Neuronal stem cell (in vitro differentiated cells): ENCODE results near the gene MACROD2.

Experiments
- DNase-seq: peaks from one replicate; pipeline ENCODE4 v3.0.0-alpha.2; 2013; ENCODE audit warnings: low spot score
- H2AFZ ChIP-seq: one replicate; pipeline ENCODE4 v1.6.1; 2013; ENCODE audit warnings: mild to moderate bottlenecking, low read length, inconsistent platforms
- H2AK5ac ChIP-seq: 2 replicates; pipeline ENCODE4 v1.6.1; 2013; ENCODE audit warnings: low read depth, mild to moderate bottlenecking, inconsistent platforms, low read length, moderate library complexity, mixed read lengths
- H2BK120ac ChIP-seq: 2 replicates; pipeline ENCODE4 v1.6.1; 2013; ENCODE audit warnings: low read depth, mild to moderate bottlenecking, inconsistent platforms, low read length, moderate library complexity, mixed read lengths
- H2BK12ac ChIP-seq: one replicate; pipeline ENCODE4 v1.6.1; 2013; ENCODE audit warnings: low read length, inconsistent platforms
- H2BK15ac ChIP-seq: 2 replicates; pipeline ENCODE4 v1.6.1; 2013; ENCODE audit warnings: mild to moderate bottlenecking, low read length, inconsistent platforms, mixed read lengths
- H2BK5ac ChIP-seq: one replicate; pipeline ENCODE4 v1.6.1; 2013; ENCODE audit warnings: inconsistent platforms, mild to moderate bottlenecking, low read length, moderate library complexity
- H3K14ac ChIP-seq: one replicate; pipeline ENCODE4 v1.6.1; 2013; ENCODE audit warnings: low read length, inconsistent platforms
- H3K18ac ChIP-seq: 2 replicates; pipeline ENCODE4 v1.6.1; 2013; ENCODE audit warnings: low read length, inconsistent platforms
- H3K23ac ChIP-seq: 2 replicates; pipeline ENCODE4 v1.6.1; 2013; ENCODE audit warnings: low read depth, mild to moderate bottlenecking, mixed read lengths, low read length, inconsistent platforms; ENCODE audit not compliant: poor library complexity
- H3K27ac ChIP-seq: replicated peaks from 3 replicates; pipeline ENCODE4 v1.5.1; 2013; ENCODE audit warnings: low read length, inconsistent platforms
- H3K27me3 ChIP-seq, 3 experiments: 2 replicates each; pipeline ENCODE4 v1.6.1; 2013; ENCODE audit warnings: low read length in 3 of 3, mild to moderate bottlenecking in 2 of 3, inconsistent platforms in 1 of 3, low read depth in 1 of 3, mixed read lengths in 1 of 3, moderate library complexity in 1 of 3; ENCODE audit not compliant: control insufficient read depth in 3 of 3, insufficient read depth in 3 of 3
- H3K36me3 ChIP-seq, 2 donors: replicated peaks in 1 of 2; 2 replicates each; pipeline ENCODE4 v1.6.1; 2013; ENCODE audit warnings: low read length in 2 of 2; ENCODE audit not compliant: control insufficient read depth in 2 of 2, insufficient read depth in 2 of 2
- H3K4ac ChIP-seq: 2 replicates; pipeline ENCODE4 v1.6.1; 2013; ENCODE audit warnings: inconsistent platforms, mild to moderate bottlenecking, low read length, moderate library complexity
- H3K4me1 ChIP-seq, 2 donors: 1 replicate in 1 of 2; 2 replicates in 1 of 2; pipeline ENCODE4 v1.6.1; 2013; ENCODE audit warnings: low read length in 2 of 2, low read depth in 1 of 2; ENCODE audit not compliant: control insufficient read depth in 2 of 2, insufficient read depth in 1 of 2
- H3K4me2 ChIP-seq: one replicate; pipeline ENCODE4 v1.6.1; 2013; ENCODE audit warnings: mild to moderate bottlenecking, low read length, inconsistent platforms; ENCODE audit not compliant: insufficient read depth, poor library complexity, severe bottlenecking
- H3K4me3 ChIP-seq, 2 donors: 2 replicates each; pipeline ENCODE4 v1.5.1; 2013; ENCODE audit warnings: low read length in 2 of 2, mild to moderate bottlenecking in 2 of 2, inconsistent platforms in 1 of 2, moderate library complexity in 1 of 2
- H3K79me1 ChIP-seq: one replicate; pipeline ENCODE4 v1.6.1; 2013; ENCODE audit warnings: low read depth, mild to moderate bottlenecking, inconsistent platforms, low read length, moderate library complexity
- H3K9ac ChIP-seq: one replicate; pipeline ENCODE4 v1.6.1; 2013; ENCODE audit warnings: mild to moderate bottlenecking, low read depth, low read length, inconsistent platforms; ENCODE audit not compliant: poor library complexity
- H3K9me3 ChIP-seq, 2 donors: replicated peaks in 1 of 2; 2 replicates each; pipeline versions ENCODE3 to v1.6.1; 2013; ENCODE audit warnings: low read length in 2 of 2, mild to moderate bottlenecking in 2 of 2, inconsistent platforms in 1 of 2, low read depth in 1 of 2, mixed read lengths in 1 of 2, moderate library complexity in 1 of 2; ENCODE audit not compliant: control insufficient read depth in 2 of 2, insufficient read depth in 1 of 2
- H4K8ac ChIP-seq: one replicate; pipeline ENCODE4 v1.6.1; 2013; ENCODE audit warnings: low read depth, mild to moderate bottlenecking, inconsistent platforms, low read length, moderate library complexity
- H4K91ac ChIP-seq: one replicate; pipeline ENCODE4 v1.6.1; 2013; ENCODE audit warnings: low read length, low read depth, mild to moderate bottlenecking, inconsistent platforms; ENCODE audit not compliant: poor library complexity
- WGBS, 2 donors: extraction: QIAGEN DNeasy Blood & Tissue Kit; methylation state at CpG; one replicate each; pipeline ENCODE4 v1.1.7; 2013; ENCODE audit warnings: missing lambda C conversion rate in 2 of 2, mixed read lengths in 1 of 2; ENCODE audit not compliant: insufficient read length in 2 of 2, insufficient replicate concordance in 1 of 2; ENCODE audit errors: extremely low coverage in 2 of 2; 5-methylcytosine and 5-hydroxymethylcytosine counted together

MACROD2 gene

DNA sequence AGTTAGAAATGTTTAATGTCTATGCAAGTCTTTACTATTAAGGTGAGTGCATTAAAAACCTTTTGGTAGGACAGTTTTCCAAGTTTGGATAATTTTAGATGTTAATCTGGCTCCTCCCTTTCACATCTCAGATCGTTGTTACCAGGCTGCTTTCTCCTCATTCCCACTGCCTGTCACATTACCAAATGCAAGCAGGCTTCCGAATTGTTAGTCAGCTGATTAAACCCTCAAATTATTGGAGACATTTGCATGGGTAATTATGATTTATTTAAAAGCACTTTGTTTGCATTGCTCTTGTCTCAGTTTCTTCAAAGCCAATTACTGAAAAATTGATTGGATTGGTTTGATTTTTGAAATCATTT is 1761.4 kb downstream of the MACROD2 start:
- H3K4me1 ChIP-seq, result peaks cover 2 to 5% of the 10 kb centered on the region in 2 donors
- H3K18ac ChIP-seq, result no peak overlapping the region
- no peak overlapping the region for H3K4ac ChIP-seq
- no peak overlapping the region for H3K4me2 ChIP-seq
- DNase-seq, result no peak
- H2BK15ac ChIP-seq, result no peak overlapping the region
- no peak overlapping the region for H2BK12ac ChIP-seq
- no peaks in the 10 kb centered on the region for H3K9me3 ChIP-seq
- no peak overlapping the region for H4K91ac ChIP-seq
- no peak overlapping the region for H2AFZ ChIP-seq
- no peak overlapping the region for H2BK120ac ChIP-seq
- no peak overlapping the region for H3K14ac ChIP-seq
- no peak overlapping the region for H3K4me3 ChIP-seq
- H4K8ac ChIP-seq, result no peak overlapping the region
- H3K36me3 ChIP-seq, result no peaks in the 10 kb centered on the region
- no peaks in the 10 kb centered on the region for H3K79me1 ChIP-seq
- no peak overlapping the region for H3K27ac ChIP-seq
- no peak overlapping the region for H3K23ac ChIP-seq
- no CpG with 5 or more reads among the region's 2 CpGs for WGBS, 2 donors
- H3K27me3 ChIP-seq, result no peaks in the 10 kb centered on the region
- H2AK5ac ChIP-seq, result no peak overlapping the region
- no peak overlapping the region for H3K9ac ChIP-seq
- H2BK5ac ChIP-seq, result no peak overlapping the region

DNA sequence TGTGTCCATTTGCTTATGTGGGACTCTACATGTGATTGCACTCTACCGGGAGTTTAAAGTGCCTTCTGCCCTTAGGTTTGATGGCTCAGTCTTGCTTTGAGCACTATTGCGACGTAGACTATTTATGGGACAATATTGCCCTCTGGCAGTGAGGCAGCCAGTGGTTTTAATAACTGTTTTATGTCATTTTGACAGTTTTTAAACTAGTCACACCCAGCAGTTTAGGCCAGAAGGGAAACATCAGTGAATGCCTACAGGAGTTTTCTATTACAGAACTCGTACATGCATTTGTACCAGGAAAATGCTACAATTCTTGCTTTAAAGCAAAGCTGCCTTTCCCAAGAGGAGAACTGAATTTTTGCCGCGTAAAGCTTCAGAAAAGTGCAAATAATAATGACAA is 1764.3 kb downstream of the MACROD2 start:
- no peak overlapping the region for H3K23ac ChIP-seq
- H3K27me3 ChIP-seq, result no peaks in the 10 kb centered on the region
- H3K27ac ChIP-seq, result no peak overlapping the region
- H3K9me3 ChIP-seq, result no peaks in the 10 kb centered on the region
- no peaks in the 10 kb centered on the region for H3K36me3 ChIP-seq
- H2BK12ac ChIP-seq, result no peak overlapping the region
- H2BK15ac ChIP-seq, result no peak overlapping the region
- H3K4ac ChIP-seq, result no peak overlapping the region
- no peak overlapping the region for H3K4me2 ChIP-seq
- WGBS, 2 donors, result no CpG with 5 or more reads among the region's 6 CpGs
- DNase-seq, result no peak
- peak overlapping the region; percentile 20 for H2AFZ ChIP-seq
- no peak overlapping the region for H3K14ac ChIP-seq
- H4K8ac ChIP-seq, result no peak overlapping the region
- no peak overlapping the region for H2BK120ac ChIP-seq
- no peak overlapping the region for H2BK5ac ChIP-seq
- peak overlapping the region; percentile 18 for H3K18ac ChIP-seq
- H3K79me1 ChIP-seq, result no peaks in the 10 kb centered on the region
- H4K91ac ChIP-seq, result no peak overlapping the region
- H3K4me3 ChIP-seq, result no peak overlapping the region
- H2AK5ac ChIP-seq, result no peak overlapping the region
- H3K4me1 ChIP-seq, result peaks cover 2 to 5% of the 10 kb centered on the region in 2 donors
- H3K9ac ChIP-seq, result no peak overlapping the region

DNA sequence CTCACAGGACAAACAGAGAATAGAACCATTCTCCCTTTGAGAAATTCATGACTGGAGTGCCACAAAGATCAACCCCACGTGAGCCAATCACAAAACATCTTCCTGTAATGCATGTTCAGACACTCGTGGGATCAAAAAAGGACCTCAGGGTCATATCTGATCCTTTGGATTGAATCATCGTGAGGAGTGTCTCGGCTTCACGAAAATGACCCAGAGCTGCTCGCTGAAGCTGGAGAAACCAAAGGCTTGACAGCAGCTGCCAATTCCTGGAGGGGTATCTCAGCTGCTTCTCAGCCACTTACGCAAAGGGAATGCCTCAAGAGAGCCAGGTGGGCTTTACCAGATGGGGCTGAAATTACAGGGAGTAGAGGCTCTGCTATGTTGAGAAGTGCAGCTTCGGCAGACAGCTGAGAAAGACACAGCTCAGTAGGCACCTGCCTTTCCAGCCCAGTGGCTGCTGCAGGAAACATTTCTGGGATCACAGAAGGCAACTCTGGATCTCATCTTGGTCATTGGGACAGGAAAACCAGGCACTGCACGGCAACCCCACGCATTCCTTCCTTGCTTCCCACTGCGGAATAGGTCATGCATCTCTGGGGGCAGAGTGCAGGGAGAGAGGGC is 1764.8 kb downstream of the MACROD2 start:
- no CpG with 5 or more reads among the region's 11 CpGs for WGBS, 2 donors

DNA sequence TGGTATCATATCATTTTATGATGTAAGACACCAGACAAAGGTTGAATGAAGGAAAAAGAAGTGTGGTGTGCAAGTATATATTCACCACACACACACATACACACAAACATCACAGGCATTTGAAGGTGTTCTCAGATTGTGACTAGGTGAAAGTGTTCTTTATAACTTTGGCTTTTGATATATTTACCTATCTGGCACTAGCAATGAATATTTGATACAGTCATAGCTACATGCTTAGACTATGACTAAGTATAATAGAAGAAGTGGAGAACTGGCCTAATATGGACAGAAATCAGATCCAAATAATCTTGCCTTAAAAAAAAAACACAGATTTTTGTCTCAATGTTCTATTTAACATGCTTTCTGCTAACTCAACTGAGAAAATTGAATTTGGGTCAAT is 1768.0 kb downstream of the MACROD2 start:
- Histone ChIP-seq H3K4ac (no peak overlapping the region), H3K4me3 (no peak overlapping the region), H3K36me3 (no peaks in the 10 kb centered on the region), H2BK12ac (no peak overlapping the region), H3K14ac (no peak overlapping the region), H2AFZ (no peak overlapping the region), H3K9me3 (no peaks in the 10 kb centered on the region), H3K4me2 (no peak overlapping the region), H3K27me3 (no peaks in the 10 kb centered on the region), H4K8ac (no peak overlapping the region), H2BK15ac (no peak overlapping the region), H2BK120ac (no peak overlapping the region), H2BK5ac (no peak overlapping the region), H3K4me1 (peaks cover 2 to 5% of the 10 kb centered on the region in 2 donors), H3K18ac (no peak overlapping the region), H2AK5ac (no peak overlapping the region), H4K91ac (no peak overlapping the region), H3K79me1 (no peaks in the 10 kb centered on the region), H3K23ac (no peak overlapping the region), H3K9ac (no peak overlapping the region), H3K27ac (no peak overlapping the region)
- no peak for DNase-seq

More for the DNA sequence above, 1764.8 kb downstream of the MACROD2 start:
- Histone ChIP-seq H2BK5ac (no peak overlapping the region), H3K4me1 (peaks cover 2 to 5% of the 10 kb centered on the region in 2 donors), H3K4ac (no peak overlapping the region), H2BK12ac (no peak overlapping the region), H4K8ac (no peak overlapping the region), H3K27me3 (no peaks in the 10 kb centered on the region), H3K27ac (no peak overlapping the region), H3K9me3 (no peaks in the 10 kb centered on the region), H2BK120ac (no peak overlapping the region), H2BK15ac (no peak overlapping the region), H3K79me1 (no peaks in the 10 kb centered on the region), H3K9ac (no peak overlapping the region), H3K18ac (peak overlapping the region; percentile 89), H2AK5ac (no peak overlapping the region), H3K36me3 (no peaks in the 10 kb centered on the region), H4K91ac (no peak overlapping the region), H2AFZ (peak overlapping the region; percentile 20), H3K14ac (no peak overlapping the region), H3K4me2 (no peak overlapping the region), H3K23ac (no peak overlapping the region), H3K4me3 (no peak overlapping the region)
- no peak for DNase-seq
